Endothelial cell of hepatic sinusoid (primary cell): ENCODE data around the gene MAB21L4.

Experiments
- in situ Hi-C: cut with HindIII; loops from 2 replicates; pipeline ENCODE4 v1.10.0; 2017; ENCODE audit warnings: low sequenced_read_pairs

MAB21L4 gene

DNA sequence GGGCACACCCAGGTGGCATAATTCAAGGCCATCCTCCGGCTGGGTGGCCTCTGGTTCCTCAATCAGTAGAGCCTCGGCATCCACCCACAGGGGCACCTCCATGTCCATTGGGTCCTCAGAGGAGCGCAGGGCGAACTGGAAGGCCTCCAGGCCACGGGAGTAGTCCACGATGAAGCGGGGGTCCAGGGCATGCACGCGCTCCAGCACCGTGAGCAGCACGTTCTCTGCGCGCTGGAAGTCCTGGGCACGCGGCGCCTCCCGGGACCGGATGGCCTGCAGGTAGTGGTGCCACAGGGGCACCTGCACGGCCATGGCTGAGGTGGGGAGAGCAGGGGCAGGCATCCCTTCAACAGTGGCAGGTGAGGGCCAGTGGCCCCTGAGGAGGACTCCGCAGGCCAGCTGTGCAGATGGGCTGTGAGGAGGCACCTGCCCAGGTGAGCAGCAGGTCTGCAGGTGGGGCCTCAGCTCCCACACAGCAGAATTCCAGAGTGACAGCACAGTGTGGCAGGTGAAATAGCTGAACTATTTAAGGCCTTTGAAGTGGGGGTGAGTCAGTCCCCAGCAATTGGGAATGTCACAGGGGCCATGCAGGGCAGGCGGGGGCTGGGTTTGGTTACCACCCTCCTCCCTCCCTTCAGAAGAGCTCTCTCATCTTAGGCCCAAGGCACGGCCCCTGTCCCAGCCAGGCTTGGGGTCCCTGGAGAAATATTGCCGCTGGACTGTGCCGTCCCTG lies at the start of gene MAB21L4:
TSS of gene MAB21L4 (minus strand) at position 501 of the 733 bp plus-strand sequence. CDS start at position 342, 159 bp downstream.
- in situ Hi-C loops, result no loop called here

- in situ Hi-C loops, result no loop called here
These were observed 40.1 kb upstream of the MAB21L4 start for GRCh38 chr2:240936106-240936505.

- in situ Hi-C loops, result no loop called here
These were observed 39.3 kb upstream of the MAB21L4 start for GRCh38 chr2:240935103-240935876.

- in situ Hi-C loops, result loop anchor here (5.0 kb wide), 2 partner anchors 87 to 108 kb away; no protein-coding TSS in a partner anchor
These were observed 38.7 kb upstream of the MAB21L4 start for GRCh38 chr2:240934701-240935102.

DNA sequence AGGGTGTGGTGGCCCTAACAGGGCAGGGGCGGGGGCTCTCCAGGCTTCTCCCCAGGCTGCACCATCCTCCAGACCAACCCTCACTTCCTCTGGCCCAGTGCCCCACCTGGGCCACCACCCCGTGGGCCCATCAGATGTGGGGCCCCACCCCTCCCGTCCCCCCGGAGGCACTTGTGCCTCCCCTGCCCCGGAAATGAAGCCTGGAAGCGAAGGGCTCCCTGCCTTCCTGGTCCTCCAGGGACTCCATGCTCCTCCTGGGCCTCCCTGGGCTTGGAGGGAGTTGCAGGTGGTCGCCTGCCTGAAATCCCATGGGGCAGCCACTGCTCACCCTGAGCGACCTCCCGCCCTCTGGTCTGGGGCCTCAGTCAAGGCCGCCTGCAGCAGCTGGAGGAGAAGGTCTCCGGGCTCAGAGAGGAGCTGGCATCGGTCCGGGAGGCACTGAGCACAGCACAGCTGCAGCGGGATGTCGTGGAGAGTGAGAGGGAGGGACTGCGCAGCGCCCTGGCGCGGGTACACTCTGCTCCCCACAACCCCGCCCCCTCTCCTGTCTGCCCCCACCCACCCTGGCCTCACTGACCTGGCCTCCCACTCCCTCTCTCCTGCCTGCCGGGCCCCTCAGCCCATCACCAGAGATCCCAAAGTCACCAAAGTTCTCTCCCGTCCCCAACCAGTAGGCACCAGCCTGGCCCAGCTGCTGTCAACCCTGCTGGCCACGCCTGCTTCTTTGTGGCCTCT lies 38.2 kb upstream of the MAB21L4 start:
- in situ Hi-C loops, result loop anchor here (5.0 kb wide), 2 partner anchors 87 to 108 kb away; no protein-coding TSS in a partner anchor

DNA sequence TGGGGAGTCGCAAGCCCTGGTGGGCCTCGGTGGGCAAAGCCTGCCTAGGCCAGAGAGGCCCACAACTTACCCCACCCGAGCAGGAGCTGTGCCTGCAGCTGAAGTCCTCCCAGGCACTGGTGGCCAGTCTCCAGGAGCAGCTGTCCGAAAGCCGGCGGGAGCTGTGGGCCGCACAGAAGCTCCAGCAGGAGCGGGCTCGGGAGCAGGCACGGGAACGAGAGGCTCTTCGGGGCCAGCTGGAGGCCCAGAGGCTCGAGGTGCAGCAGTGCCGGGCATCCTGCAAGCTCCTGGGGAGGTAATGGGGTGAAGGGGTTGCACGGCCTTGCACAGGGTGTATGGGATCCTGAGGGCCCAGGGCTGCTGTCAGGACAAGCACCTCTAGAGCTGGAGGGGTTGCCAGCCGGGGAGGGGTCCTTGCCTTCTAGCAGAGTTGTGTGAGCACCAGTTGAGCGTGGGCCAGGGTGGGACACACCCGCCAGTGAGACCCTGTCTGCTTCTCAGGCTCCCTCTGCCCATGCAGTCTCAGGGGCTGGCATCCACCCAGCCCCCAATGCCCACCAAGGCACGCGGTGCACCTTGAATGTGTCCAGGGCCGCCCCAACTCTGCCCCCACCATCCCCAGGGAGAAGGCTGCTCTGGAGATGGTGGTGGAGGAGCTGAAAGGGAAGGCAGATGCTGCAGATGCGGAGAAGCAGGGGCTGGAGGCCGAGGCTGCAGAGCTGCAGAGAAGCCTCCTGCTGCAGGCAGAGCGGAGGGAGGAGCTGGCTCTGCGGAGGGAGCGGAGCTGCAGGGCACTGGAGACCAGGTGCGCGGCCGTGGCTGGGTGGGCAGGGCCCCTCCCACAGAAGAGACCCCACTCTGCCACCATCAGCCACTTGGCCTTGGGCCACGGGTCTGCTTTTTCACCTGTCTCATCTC lies 37.4 kb upstream of the MAB21L4 start:
- in situ Hi-C loops, result loop anchor here (5.0 kb wide), 2 partner anchors 86 to 109 kb away; no protein-coding TSS in a partner anchor

GRCh38 chr2:240932724-240933047 lies 36.7 kb upstream of the MAB21L4 start:
- in situ Hi-C loops, result loop anchor here (5.0 kb wide), 2 partner anchors 85 to 110 kb away; no protein-coding TSS in a partner anchor

DNA sequence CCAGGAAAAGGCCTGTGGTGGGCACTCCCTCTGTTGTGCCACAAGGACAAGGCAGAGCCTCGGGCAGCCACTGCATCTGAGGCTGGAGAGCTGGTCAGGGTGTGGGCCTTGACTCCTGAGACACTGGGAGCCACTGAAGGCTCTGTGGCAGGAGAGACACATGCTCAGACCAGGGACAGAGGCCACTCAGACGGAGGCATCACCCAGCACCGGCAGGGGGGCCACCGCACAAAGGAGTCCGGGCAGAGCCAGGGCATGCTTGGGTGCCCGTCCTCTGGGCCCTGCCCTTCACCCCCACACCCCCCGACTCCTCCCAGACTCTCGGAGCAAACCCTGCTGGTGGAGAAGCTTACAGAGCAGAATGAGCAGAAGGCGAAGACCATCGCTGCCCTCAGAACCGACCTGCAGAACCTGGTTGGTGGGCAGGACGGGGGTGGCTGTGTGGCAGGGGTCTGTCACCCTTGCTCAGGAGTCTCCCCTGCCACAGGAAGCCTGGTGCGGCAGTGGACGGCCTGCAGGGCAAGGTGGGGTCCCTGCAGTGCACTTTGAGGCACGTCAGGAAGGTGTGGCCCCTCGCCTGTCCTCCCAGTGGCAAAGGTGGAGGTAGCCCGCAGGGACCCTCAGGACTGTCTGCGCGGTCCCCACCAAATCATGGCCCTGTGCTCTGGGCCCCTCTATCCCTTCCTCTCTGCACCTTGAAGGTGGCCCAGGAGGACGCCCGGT lies 36.2 kb upstream of the MAB21L4 start:
- in situ Hi-C loops, result loop anchor here (5.0 kb wide), 2 partner anchors 85 to 110 kb away; no protein-coding TSS in a partner anchor

DNA sequence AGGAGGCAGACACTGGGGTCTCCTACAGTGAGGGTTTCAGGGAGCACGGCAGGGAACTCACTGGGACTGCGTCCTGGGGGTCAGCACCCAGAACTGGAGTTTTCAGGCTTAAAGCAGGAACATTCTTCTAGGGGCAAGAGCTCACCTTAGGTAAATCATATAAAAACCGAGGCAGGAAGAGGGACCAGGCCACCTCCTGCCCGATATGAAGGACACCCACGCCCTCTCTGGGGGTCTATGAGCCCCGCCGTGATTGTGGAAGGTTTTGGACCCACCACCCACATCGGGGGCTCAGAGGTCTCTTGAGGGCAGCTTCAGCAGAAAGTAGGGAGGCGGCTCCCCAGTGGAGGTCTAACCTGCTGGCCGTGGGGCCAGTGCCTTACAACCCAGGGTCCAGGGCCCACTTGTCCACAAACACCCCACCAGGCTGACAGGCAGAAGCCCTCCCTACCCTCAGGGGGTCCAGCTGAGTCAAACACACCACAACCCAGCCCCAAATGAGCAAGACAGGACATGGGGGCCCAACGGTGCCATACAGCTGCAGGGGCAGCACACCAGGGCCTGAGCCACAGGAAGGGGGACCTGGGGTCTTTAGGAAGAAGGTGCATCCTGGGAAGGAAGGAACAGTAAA lies 35.5 kb upstream of the MAB21L4 start:
- in situ Hi-C loops, result loop anchor here (5.0 kb wide), 2 partner anchors 84 to 111 kb away; no protein-coding TSS in a partner anchor

- in situ Hi-C loops, result loop anchor here (5.0 kb wide), 2 partner anchors 83 to 112 kb away; no protein-coding TSS in a partner anchor
These were observed 34.8 kb upstream of the MAB21L4 start for GRCh38 chr2:240930631-240931318.

DNA sequence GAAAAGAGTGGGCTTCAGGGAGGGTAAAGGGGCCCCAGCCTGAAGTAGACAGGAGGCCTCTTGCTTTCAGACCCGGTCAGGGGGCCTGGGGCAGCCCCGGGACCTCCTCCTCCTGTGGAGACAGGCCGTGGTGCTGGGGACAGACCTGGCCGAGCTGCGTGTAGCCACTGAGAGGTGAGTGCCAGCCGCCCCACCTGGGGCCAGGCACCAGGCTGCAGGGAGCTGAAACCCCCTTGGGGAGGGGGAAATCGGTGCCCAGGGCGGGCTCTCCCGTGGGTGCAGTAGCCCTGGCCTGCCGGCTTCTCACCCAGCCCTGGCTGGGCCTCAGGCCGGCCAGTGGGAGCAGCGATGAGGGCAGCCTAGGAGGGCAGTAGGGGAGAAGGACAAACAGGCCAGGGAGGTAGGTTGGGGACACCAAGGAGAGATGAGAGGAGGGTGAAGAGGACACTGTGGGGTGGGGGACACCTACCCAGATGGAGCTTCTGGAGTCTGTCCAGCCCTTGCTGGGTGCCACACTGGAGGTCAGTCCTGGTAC lies 34.2 kb upstream of the MAB21L4 start:
- in situ Hi-C loops, result loop anchor here (5.0 kb wide), 2 partner anchors 83 to 112 kb away; no protein-coding TSS in a partner anchor

GRCh38 chr2:240929364-240930095 lies 33.6 kb upstream of the MAB21L4 start:
- in situ Hi-C loops, result loop anchor here (5.0 kb wide), 2 partner anchors 82 to 113 kb away; no protein-coding TSS in a partner anchor

DNA sequence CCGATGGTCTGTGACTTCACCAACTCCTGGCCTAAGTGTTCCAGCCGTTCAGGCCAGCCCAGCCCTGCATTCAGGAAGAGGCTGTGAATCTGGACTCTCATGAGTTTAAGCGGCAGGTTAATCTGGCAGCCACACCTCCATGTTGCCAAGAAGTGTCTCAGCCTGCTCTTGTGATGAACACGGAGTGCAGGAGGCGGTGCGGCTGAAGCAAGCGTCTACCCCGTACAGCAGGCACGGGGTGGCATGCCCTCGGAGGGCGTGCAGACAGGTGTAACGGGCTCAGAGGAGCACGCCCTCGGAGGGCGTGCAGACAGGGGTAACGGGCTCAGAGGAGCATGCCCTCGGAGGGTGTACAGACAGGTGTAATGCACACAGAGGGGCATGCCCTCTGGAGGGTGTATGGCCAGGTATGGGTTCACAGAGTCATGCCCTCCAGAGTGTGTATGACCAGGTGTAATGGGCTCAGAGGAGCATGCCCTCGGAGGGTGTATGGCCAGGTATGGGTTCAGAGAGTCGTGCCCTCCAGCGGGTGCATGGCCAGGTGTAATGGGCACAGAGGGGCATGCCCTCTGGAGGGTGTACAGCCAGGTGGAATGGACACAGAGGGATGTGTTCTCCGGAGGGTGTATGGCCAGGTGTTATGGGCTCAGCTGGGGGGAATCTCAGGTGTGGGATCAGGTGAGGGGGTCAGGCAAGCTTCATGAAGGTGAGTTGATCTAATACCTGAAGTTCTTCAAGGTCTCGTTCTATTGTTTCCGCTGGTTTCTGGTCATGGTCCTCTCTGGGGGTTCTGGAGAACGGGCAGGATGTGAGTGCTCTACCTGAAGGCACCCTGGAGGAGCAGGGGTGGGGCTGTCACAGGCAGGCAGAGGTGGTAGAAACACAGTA lies 32.8 kb upstream of the MAB21L4 start:
- in situ Hi-C loops, result no loop called here

- in situ Hi-C loops, result no loop called here
These were observed 31.4 kb upstream of the MAB21L4 start for GRCh38 chr2:240927390-240927781.

DNA sequence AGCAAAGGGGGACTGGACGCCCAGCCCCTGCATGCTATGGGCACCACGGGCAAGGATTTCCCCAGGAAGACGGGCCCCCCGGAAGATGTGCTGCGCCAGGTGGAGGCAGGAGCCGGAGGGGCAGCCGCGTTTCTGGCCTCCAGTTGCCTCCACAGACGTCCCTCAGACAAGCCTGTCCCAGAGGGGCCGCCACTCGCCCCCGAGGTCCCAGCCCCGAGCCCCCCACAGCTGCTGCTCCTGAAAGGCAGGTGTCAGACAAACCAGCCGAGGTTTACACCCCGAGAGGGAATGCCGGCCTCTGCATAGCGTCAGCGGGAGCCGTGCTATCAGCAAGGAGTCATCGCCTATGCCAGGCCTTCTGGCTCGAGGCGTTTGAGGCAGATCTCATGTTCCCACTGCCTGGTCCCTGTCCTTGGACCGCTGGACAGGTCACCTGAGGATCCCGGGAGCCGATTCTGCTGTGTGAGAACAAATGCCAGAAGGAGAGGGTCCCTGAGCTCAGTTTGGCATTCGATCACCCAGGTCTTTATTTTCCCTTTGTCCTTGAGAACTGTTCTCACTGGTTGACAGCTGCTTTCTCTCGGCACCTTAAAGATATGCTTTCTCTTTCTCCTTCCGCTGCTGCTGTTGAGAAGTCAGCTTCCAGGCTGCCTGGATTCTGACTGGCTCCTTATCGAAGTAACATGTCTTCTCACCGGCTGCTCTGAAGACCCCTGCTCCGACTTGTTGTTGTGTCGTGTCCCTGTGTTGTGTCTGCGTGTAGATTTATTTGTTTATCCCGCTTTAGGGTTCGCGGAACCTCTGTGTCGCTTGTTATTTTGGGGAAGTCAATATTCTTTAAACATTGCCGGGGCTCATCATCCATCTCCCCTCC lies 30.8 kb upstream of the MAB21L4 start:
- in situ Hi-C loops, result no loop called here
